H1 (cell line): Measurements from ENCODE around the gene PEX5L. TPM values are rescaled to one million over a fixed set of nuclear protein-coding genes. Genes with fewer than 3 reads are reported as not detected.

Experiments used
- CTCF ChIA-PET: fragments of 300-600 bp; sonication (Branson Sonifier 250); formaldehyde crosslinking; loops from one replicate; lab custom pipeline; 2021; ENCODE audit not compliant: partially characterized antibody; lab: Charles Lee
- POLR2A ChIA-PET: fragments of 300-600 bp; sonication (Branson Sonifier 250); formaldehyde crosslinking; loops from one replicate; lab custom pipeline; 2021; ENCODE audit warnings: inconsistent platforms; ENCODE audit not compliant: partially characterized antibody; lab: Charles Lee
- DNase-seq, 2 experiments: peaks; one replicate each; pipeline versions ENCODE4 v3.0.0 to v3.0.0-alpha.2; 2010 to 2022; ENCODE audit warnings: low spot score in 2 of 2, low read depth in 1 of 2, mixed read lengths in 1 of 2
- FAIRE-seq: peaks from 2 replicates; lab custom pipeline; 2011; peaks lifted over from hg19 to GRCh38; lab: Jason Lieb, UNC
- H2AFZ ChIP-seq: 2 replicates; pipeline ENCODE4 v1.8.1; 2012; ENCODE audit warnings: low read length, inconsistent platforms
- H2AK5ac ChIP-seq: 2 replicates; pipeline ENCODE4 v1.6.1; 2013; ENCODE audit warnings: low read depth, low read length
- H2BK120ac ChIP-seq: replicated peaks from 2 replicates; pipeline ENCODE3; 2013; ENCODE audit warnings: low read depth, low read length, inconsistent platforms
- H2BK12ac ChIP-seq: 2 replicates; pipeline ENCODE4 v1.6.1; 2013; ENCODE audit warnings: low read depth, low read length
- H2BK15ac ChIP-seq: 2 replicates; pipeline ENCODE4 v1.6.1; 2013; ENCODE audit warnings: low read length
- H2BK20ac ChIP-seq: 2 replicates; pipeline ENCODE4 v1.6.1; 2013; ENCODE audit warnings: low read length
- H2BK5ac ChIP-seq: 2 replicates; pipeline ENCODE4 v1.6.1; 2013; ENCODE audit warnings: low read depth, low read length
- H3K14ac ChIP-seq: 2 replicates; pipeline ENCODE4 v1.6.1; 2013; ENCODE audit warnings: inconsistent platforms; ENCODE audit not compliant: insufficient read length
- H3K18ac ChIP-seq: 2 replicates; pipeline ENCODE4 v1.6.1; 2013; ENCODE audit warnings: low read length; ENCODE audit errors: extremely low read depth
- H3K23ac ChIP-seq: 2 replicates; pipeline ENCODE4 v1.6.1; 2013; ENCODE audit warnings: inconsistent platforms; ENCODE audit not compliant: insufficient read length
- H3K23me2 ChIP-seq: 2 replicates; pipeline ENCODE4 v1.6.1; 2013; ENCODE audit warnings: low read depth, low read length
- H3K27ac ChIP-seq: 2 replicates; pipeline ENCODE4 v1.6.1; 2011; ENCODE audit warnings: low read depth, low read length, inconsistent platforms
- H3K27me3 ChIP-seq, 4 experiments: replicated peaks in 1 of 4; 1 replicate in 1 of 4; 2 replicates in 3 of 4; pipeline versions ENCODE4 v1.6.1 to v1.8.1; 2011 to 2013; ENCODE audit warnings: low read length in 3 of 4, mild to moderate bottlenecking in 3 of 4, inconsistent platforms in 2 of 4, mixed read lengths in 2 of 4, moderate library complexity in 1 of 4; ENCODE audit not compliant: control insufficient read depth in 3 of 4, insufficient read depth in 3 of 4; ENCODE audit errors: extremely low read depth in 1 of 4
- H3K36me3 ChIP-seq, 4 experiments: 2 replicates each; pipeline versions ENCODE4 v1.6.1 to v1.8.1; 2011 to 2013; ENCODE audit warnings: mild to moderate bottlenecking in 4 of 4, low read length in 3 of 4, moderate library complexity in 2 of 4, control low read depth in 1 of 4, inconsistent platforms in 1 of 4; ENCODE audit not compliant: insufficient read depth in 4 of 4, control insufficient read depth in 2 of 4
- H3K4ac ChIP-seq: replicated peaks from 2 replicates; pipeline ENCODE3; 2013; ENCODE audit warnings: low read length, low read depth, mixed read lengths, inconsistent platforms; ENCODE audit not compliant: insufficient read length
- H3K4me1 ChIP-seq, 4 experiments: replicated peaks in 1 of 4; 1 replicate in 1 of 4; 2 replicates in 3 of 4; pipeline versions ENCODE4 v1.6.1 to v1.8.1; 2011 to 2013; ENCODE audit warnings: low read length in 3 of 4, inconsistent platforms in 2 of 4, mixed read lengths in 1 of 4; ENCODE audit not compliant: insufficient read depth in 4 of 4, control insufficient read depth in 3 of 4
- H3K4me2 ChIP-seq, 2 experiments: 2 replicates each; pipeline versions ENCODE4 v1.6.1 to v1.8.1; 2011 to 2013; ENCODE audit warnings: low read depth in 2 of 2, low read length in 2 of 2, control low read depth in 1 of 2, inconsistent platforms in 1 of 2, mild to moderate bottlenecking in 1 of 2; ENCODE audit not compliant: insufficient read depth in 1 of 2
- H3K4me3 ChIP-seq, 4 experiments: fragments of 200-600, 300-600 bp in 1 of 4; sonication (generic), shearing (Covaris generic), sonication (Bioruptor Twin) in 1 of 4; 2 replicates each; pipeline versions ENCODE4 v1.5.1 to v1.8.1; 2011 to 2016; ENCODE audit warnings: low read length in 4 of 4, low read depth in 3 of 4, control low read depth in 2 of 4, inconsistent platforms in 2 of 4, mild to moderate bottlenecking in 2 of 4, mixed read lengths in 1 of 4, moderate library complexity in 1 of 4; ENCODE audit not compliant: insufficient read depth in 2 of 4; ENCODE audit errors: extremely low read depth in 1 of 4
- H3K56ac ChIP-seq: replicated peaks from 2 replicates; pipeline ENCODE3; 2013; ENCODE audit warnings: low read depth, mild to moderate bottlenecking, mixed read lengths, low read length, inconsistent platforms; ENCODE audit not compliant: insufficient read length
- H3K79me1 ChIP-seq: 2 replicates; pipeline ENCODE4 v1.6.1; 2013; ENCODE audit warnings: low read depth, low read length, control low read depth
- H3K79me2 ChIP-seq, 2 experiments: 2 replicates each; pipeline versions ENCODE4 v1.6.1 to v1.8.1; 2012 to 2013; ENCODE audit warnings: low read length in 2 of 2, mild to moderate bottlenecking in 2 of 2, inconsistent platforms in 1 of 2; ENCODE audit not compliant: insufficient read depth in 2 of 2, control insufficient read depth in 1 of 2
- H3K9ac ChIP-seq, 4 experiments: replicated peaks in 1 of 4; 1 replicate in 1 of 4; 2 replicates in 3 of 4; pipeline versions ENCODE4 v1.6.1 to v1.8.1; 2011 to 2013; ENCODE audit warnings: low read depth in 3 of 4, low read length in 3 of 4, control low read depth in 2 of 4, mild to moderate bottlenecking in 2 of 4, moderate library complexity in 2 of 4, inconsistent platforms in 1 of 4; ENCODE audit errors: extremely low read depth in 1 of 4
- H3K9me3 ChIP-seq, 2 experiments: 2 replicates each; pipeline versions ENCODE4 v1.6.1 to v1.8.1; 2012 to 2013; ENCODE audit warnings: mild to moderate bottlenecking in 2 of 2, moderate library complexity in 2 of 2, control low read depth in 1 of 2, inconsistent platforms in 1 of 2, low read depth in 1 of 2, low read length in 1 of 2, mixed read lengths in 1 of 2; ENCODE audit not compliant: insufficient read depth in 2 of 2
- H4K20me1 ChIP-seq, 2 experiments: replicated peaks in 1 of 2; 2 replicates each; pipeline versions ENCODE3 to v1.8.1; 2011 to 2013; ENCODE audit warnings: inconsistent platforms in 2 of 2, low read length in 2 of 2, mild to moderate bottlenecking in 1 of 2; ENCODE audit not compliant: insufficient read depth in 2 of 2, control insufficient read depth in 1 of 2
- H4K5ac ChIP-seq: 2 replicates; pipeline ENCODE4 v1.6.1; 2013; ENCODE audit warnings: low read length, low read depth, mixed read lengths, inconsistent platforms; ENCODE audit not compliant: insufficient read length
- H4K8ac ChIP-seq: 2 replicates; pipeline ENCODE4 v1.8.0; 2013; ENCODE audit warnings: mild to moderate bottlenecking, moderate library complexity, low read length, inconsistent platforms; ENCODE audit not compliant: insufficient read depth; ENCODE audit errors: extremely low read depth
- H4K91ac ChIP-seq: replicated peaks from 2 replicates; pipeline ENCODE3; 2013; ENCODE audit warnings: low read length, mixed read lengths, inconsistent platforms; ENCODE audit not compliant: insufficient read length
- ASH2L ChIP-seq: fragments of 200-600, 300-600 bp; sonication (generic); IDR thresholded peaks from one replicate; pipeline ENCODE4 v1.7.1; 2017; ENCODE audit warnings: low read length
- BRCA1 ChIP-seq: IDR thresholded peaks from 2 replicates; pipeline ENCODE4 v1.6.1; 2012; ENCODE audit warnings: low read depth, low read length, improper control_type of control experiment
- CHD1 ChIP-seq: IDR thresholded peaks from 2 replicates; pipeline ENCODE4 v1.6.1; 2012; ENCODE audit warnings: low read depth, low read length, improper control_type of control experiment
- FOSL1 ChIP-seq: IDR thresholded peaks from 2 replicates; pipeline ENCODE4 v1.6.1; 2011; ENCODE audit warnings: mild to moderate bottlenecking, low read depth, low read length, moderate library complexity; ENCODE audit not compliant: insufficient read depth
- GABPA ChIP-seq: IDR thresholded peaks from 2 replicates; pipeline ENCODE4 v1.6.1; 2011; ENCODE audit warnings: mild to moderate bottlenecking, low read length, moderate library complexity, borderline replicate concordance; ENCODE audit not compliant: insufficient read depth
- GTF2F1 ChIP-seq: IDR thresholded peaks from 2 replicates; pipeline ENCODE4 v1.6.1; 2012; ENCODE audit warnings: low read depth, low read length, improper control_type of control experiment, borderline replicate concordance
- KDM4A ChIP-seq: IDR thresholded peaks from one replicate; pipeline ENCODE4 v1.7.1; 2012; ENCODE audit warnings: low read depth, mild to moderate bottlenecking, moderate library complexity, low read length, inconsistent platforms; ENCODE audit not compliant: severe bottlenecking
- KDM5A ChIP-seq: fragments of 200-600 bp; IDR thresholded peaks from 2 replicates; pipeline ENCODE4 v1.7.1; 2012; ENCODE audit warnings: mild to moderate bottlenecking, low read length, inconsistent platforms, mixed read lengths
- MAFK ChIP-seq: IDR thresholded peaks from 2 replicates; pipeline ENCODE4 v1.6.1; 2012; ENCODE audit warnings: low read depth, mild to moderate bottlenecking, improper control_type of control experiment, low read length
- POU5F1 ChIP-seq: IDR thresholded peaks from 2 replicates; pipeline ENCODE4 v1.6.1; 2011; ENCODE audit warnings: low read depth, mild to moderate bottlenecking, low read length, moderate library complexity
- SP2 ChIP-seq: IDR thresholded peaks from 2 replicates; pipeline ENCODE4 v1.6.1; 2012; ENCODE audit warnings: mild to moderate bottlenecking, low read length, inconsistent platforms
- SUZ12 ChIP-seq: fragments of 200-600 bp; sonication (generic); IDR thresholded peaks from 2 replicates; pipeline ENCODE4 v1.6.1; 2012; ENCODE audit warnings: mild to moderate bottlenecking, inconsistent platforms, low read length, moderate library complexity, mixed read lengths
- YY1 ChIP-seq: IDR thresholded peaks from 2 replicates; pipeline ENCODE4 v1.6.1; 2011; ENCODE audit warnings: low read depth, mild to moderate bottlenecking, low read length
- WGBS, 2 experiments: shearing (Covaris generic) in 1 of 2; methylation state at CpG; one replicate each; pipeline versions ENCODE4 v1.1.6 to v1.1.7; 2013 to 2015; ENCODE audit warnings: low lambda C conversion rate in 2 of 2, mixed read lengths in 2 of 2, inconsistent platforms in 1 of 2, low coverage in 1 of 2, missing lambda C conversion rate in 1 of 2; ENCODE audit not compliant: insufficient replicate concordance in 2 of 2, insufficient coverage in 1 of 2, insufficient read length in 1 of 2; ENCODE audit errors: extremely low coverage in 1 of 2, missing lambda C conversion rate in 1 of 2; 5-methylcytosine and 5-hydroxymethylcytosine counted together
- polyA plus RNA-seq, 7 experiments: library from polyadenylated mRNA; depleted of rRNA in 3 of 7; stranded (reverse) in 5 of 7; unstranded in 2 of 7; fragments of >200 nt in 5 of 7; fragments of 200-250 nt in 2 of 7; gene quantifications; 1 replicate in 5 of 7; 2 replicates in 1 of 7; 4 replicates in 1 of 7; pipeline versions ENCODE4 v1.2.1 to v1.2.3, GENCODE V29; 2011 to 2013; ENCODE audit warnings: missing spikeins in 2 of 7, mixed read lengths in 2 of 7
- total RNA-seq: library from RNA; stranded (reverse); fragmentation: NEBNext Ultra II Directional; extraction: Animal tissue kit (Norgen Biotek cat#: 25700); gene quantifications from 2 replicates; pipeline ENCODE4 v1.2.1, GENCODE V29; 2021
- TF ChIP-seq, protein P1 (sequence below): IDR thresholded peaks from 2 replicates; pipeline ENCODE4 v1.6.1; 2011; ENCODE audit warnings: low read depth, mild to moderate bottlenecking, low read length; ENCODE audit not compliant: insufficient read depth
- TF ChIP-seq, protein P2 (sequence below): IDR thresholded peaks from 2 replicates; pipeline ENCODE4 v1.6.1; 2012; ENCODE audit warnings: inconsistent platforms

PEX5L gene
- total and polyA plus RNA-seq, 2 of the 8 experiments (the other 6 are each of a cell fraction or from before 2014, with no cell fraction given), result 0.80 to 4.2 TPM

GRCh38 chr3:179796421-179796820 is 240.3 kb downstream of the PEX5L start:
- Histone ChIP-seq H3K27ac (no peak overlapping the region), H3K14ac (no peak overlapping the region), H3K79me2 (no peaks in the 10 kb centered on the region), H3K9ac (no peak overlapping the region), H3K4me1 (no peaks in the 10 kb centered on the region), H2BK5ac (no peak overlapping the region), H3K27me3 (no peaks in the 10 kb centered on the region), H3K9me3 (no peaks in the 10 kb centered on the region), H3K56ac (no peak overlapping the region), H2BK120ac (no peak overlapping the region), H3K4me3 (no peak overlapping the region), H3K23ac (no peak overlapping the region), H4K20me1 (no peaks in the 10 kb centered on the region), H2BK12ac (no peak overlapping the region), H2BK20ac (no peak overlapping the region), H3K4ac (no peak overlapping the region), H2AFZ (no peak overlapping the region), H4K8ac (no peak overlapping the region), H4K91ac (no peak overlapping the region), H2AK5ac (no peak overlapping the region), H3K23me2 (no peaks in the 10 kb centered on the region), H3K36me3 (no peaks in the 10 kb centered on the region), H4K5ac (no peak overlapping the region), H3K4me2 (no peak overlapping the region), H2BK15ac (no peak overlapping the region), H3K18ac (no peak overlapping the region), H3K79me1 (no peaks in the 10 kb centered on the region)
- POLR2A ChIA-PET, result interaction anchor here (0.7 to 1.0 kb wide), 2 partner anchors 10 to 805 kb away, joined by 3 read pairs; partner anchors contain the start of gene TTC14
- WGBS, 2 experiments, result 85% methylated on average over 4 of the region's 4 CpGs; no CpG with 5 or more reads in 1 of the 2 experiments
- DNase-seq (no peak), FAIRE-seq (no peak)
- CTCF ChIA-PET, result interaction anchor here (0.6 to 1.2 kb wide), 6 partner anchors 9 to 497 kb away, joined by 3 to 5 read pairs (median 4); no protein-coding TSS in a partner anchor
- TF ChIP-seq BRCA1, result no peak
- no peak for TF ChIP-seq SUZ12
- no peak for TF ChIP-seq CHD1
- TF ChIP-seq GABPA, result no peak
- no peak for TF ChIP-seq POU5F1
- TF ChIP-seq, protein P1, sequence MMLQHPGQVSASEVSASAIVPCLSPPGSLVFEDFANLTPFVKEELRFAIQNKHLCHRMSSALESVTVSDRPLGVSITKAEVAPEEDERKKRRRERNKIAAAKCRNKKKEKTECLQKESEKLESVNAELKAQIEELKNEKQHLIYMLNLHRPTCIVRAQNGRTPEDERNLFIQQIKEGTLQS, result no peak
- TF ChIP-seq SP2, result no peak
- TF ChIP-seq MAFK, result no peak
- TF ChIP-seq, protein P2, sequence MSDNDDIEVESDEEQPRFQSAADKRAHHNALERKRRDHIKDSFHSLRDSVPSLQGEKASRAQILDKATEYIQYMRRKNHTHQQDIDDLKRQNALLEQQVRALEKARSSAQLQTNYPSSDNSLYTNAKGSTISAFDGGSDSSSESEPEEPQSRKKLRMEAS, result no peak
- TF ChIP-seq GTF2F1, result no peak
- TF ChIP-seq YY1, result no peak
- no peak for TF ChIP-seq ASH2L
- TF ChIP-seq FOSL1, result no peak
- TF ChIP-seq KDM5A, result no peak
- TF ChIP-seq KDM4A, result no peak
